Prostate gland (tissue), 2 donors: Measurements from ENCODE around the gene ROBO4. TPM values are rescaled to one million over a fixed set of nuclear protein-coding genes. Genes with fewer than 3 reads are reported as not detected.

ENCODE experiments used
- DNase-seq: peaks from one replicate; pipeline ENCODE4 v3.0.0-alpha.2; 2019; ENCODE audit warnings: low spot score
- H3K27ac ChIP-seq, 2 donors: fragments of 200-600 bp; sonication (generic); 2 replicates each; pipeline ENCODE4 v1.5.1; 2017 to 2019
- H3K27me3 ChIP-seq: fragments of 200-600 bp; sonication (generic); replicated peaks from 2 replicates; pipeline ENCODE4 v1.5.1; 2019; ENCODE audit not compliant: insufficient read depth
- H3K36me3 ChIP-seq, 2 donors: fragments of 200-600 bp; sonication (generic); 1 replicate in 1 of 2; 2 replicates in 1 of 2; pipeline versions ENCODE4 v1.5.1 to v1.8.1; 2017 to 2019
- H3K4me1 ChIP-seq: fragments of 200-600 bp; sonication (generic); replicated peaks from 2 replicates; pipeline ENCODE4 v1.5.1; 2019
- H3K4me3 ChIP-seq, 2 donors: fragments of 200-600 bp; sonication (generic); 2 replicates each; pipeline ENCODE4 v1.5.1; 2017 to 2019
- H3K9me3 ChIP-seq: fragments of 200-600 bp; sonication (generic); 2 replicates; pipeline ENCODE4 v1.5.1; 2017
- CTCF ChIP-seq, 4 experiments: fragments of 200-600 bp in 2 of 4; fragments of 450-650 bp in 2 of 4; sonication (generic) in 2 of 4; IDR thresholded peaks; 1 replicate in 3 of 4; 2 replicates in 1 of 4; pipeline ENCODE4 v1.5.1; 2016 to 2019; ENCODE audit warnings: antibody characterized with exemption in 4 of 4, mild to moderate bottlenecking in 2 of 4, moderate library complexity in 2 of 4
- POLR2A ChIP-seq: fragments of 450-650 bp; IDR thresholded peaks from one replicate; pipeline ENCODE4 v1.6.1; 2016; ENCODE audit warnings: antibody characterized with exemption, mild to moderate bottlenecking
- POLR2AphosphoS5 ChIP-seq: sonication (generic); formaldehyde crosslinking; IDR thresholded peaks from one replicate; pipeline ENCODE4 v1.6.1; 2017; ENCODE audit warnings: antibody characterized with exemption
- WGBS: methylation state at CpG from one replicate; pipeline ENCODE4 v1.1.5; 2018; 5-methylcytosine and 5-hydroxymethylcytosine counted together
- intact Hi-C: fragments of 100-400 bp; cut with DNase I; formaldehyde crosslinking; loops from one replicate; pipeline ENCODE4 v1.14.2; 2022
- total RNA-seq, 2 donors: library from RNA; depleted of rRNA; stranded (reverse); fragments of >200 nt; gene quantifications; one replicate each; pipeline ENCODE4 v1.1.0, GENCODE V29; 2016

ROBO4 gene
- total RNA-seq, 2 donors from 2014 or later = 8.5 to 22.0 TPM

GRCh38 chr11:124928942-124929665 lies 31.4 kb upstream of the ROBO4 start:
- Histone ChIP-seq H3K27ac (no peak overlapping the region), H3K9me3 (no peaks in the 10 kb centered on the region), H3K4me1 (no peaks in the 10 kb centered on the region), H3K4me3 (no peak overlapping the region), H3K36me3 (no peaks in the 10 kb centered on the region), H3K27me3 (no peaks in the 10 kb centered on the region)
- WGBS = 36% methylated on average over 4 of the region's 4 CpGs
- DNase-seq = no peak
- TF ChIP-seq POLR2A = no peak
- TF ChIP-seq CTCF (IDR thresholded peaks at IDR 0.05) = no peak
- no peak for TF ChIP-seq POLR2AphosphoS5
- intact Hi-C loops = no loop called here

DNA sequence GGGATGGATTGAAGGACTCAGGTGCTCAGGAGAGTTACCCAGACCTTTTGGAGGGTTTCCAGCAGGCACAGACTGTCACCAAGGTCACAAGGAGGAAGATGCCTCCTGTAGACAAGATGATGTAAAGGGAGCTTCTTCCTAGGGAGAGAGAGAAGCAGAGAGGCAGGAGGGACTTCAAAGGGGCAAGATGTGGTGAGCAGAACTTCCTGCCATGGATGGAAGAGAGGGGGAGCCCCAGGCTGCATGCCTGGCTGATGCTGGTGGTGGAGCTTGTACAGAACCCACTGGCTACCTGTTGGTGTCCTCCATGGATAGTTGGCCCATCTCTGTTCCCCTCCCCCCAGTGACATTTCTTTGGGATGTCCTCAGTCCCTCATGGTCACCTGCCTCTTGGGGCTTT lies 25.6 kb upstream of the ROBO4 start:
- Histone ChIP-seq H3K27me3 (no peaks in the 10 kb centered on the region), H3K36me3 (no peaks in the 10 kb centered on the region), H3K27ac (no peak overlapping the region), H3K4me3 (no peak overlapping the region), H3K9me3 (no peaks in the 10 kb centered on the region), H3K4me1 (no peaks in the 10 kb centered on the region)
- DNase-seq = no peak
- TF ChIP-seq POLR2A = no peak
- TF ChIP-seq POLR2AphosphoS5 = no peak
- TF ChIP-seq CTCF (IDR thresholded peaks at IDR 0.05) = no peak
- intact Hi-C loops = no loop called here

- 85% methylated on average over 4 of the region's 4 CpGs for WGBS
- H3K4me1 ChIP-seq = no peaks in the 10 kb centered on the region
- H3K27me3 ChIP-seq = no peaks in the 10 kb centered on the region
- H3K36me3 ChIP-seq = no peaks in the 10 kb centered on the region
- H3K4me3 ChIP-seq = no peak overlapping the region
- DNase-seq = no peak
- no peaks in the 10 kb centered on the region for H3K9me3 ChIP-seq
- no peak for TF ChIP-seq POLR2A
- TF ChIP-seq CTCF (IDR thresholded peaks at IDR 0.05) = no peak
- TF ChIP-seq POLR2AphosphoS5 = no peak
- H3K27ac ChIP-seq = no peak overlapping the region
- intact Hi-C loops = no loop called here
Observed at GRCh38 chr11:124922831-124923230, 25.2 kb upstream of the ROBO4 start.

DNA sequence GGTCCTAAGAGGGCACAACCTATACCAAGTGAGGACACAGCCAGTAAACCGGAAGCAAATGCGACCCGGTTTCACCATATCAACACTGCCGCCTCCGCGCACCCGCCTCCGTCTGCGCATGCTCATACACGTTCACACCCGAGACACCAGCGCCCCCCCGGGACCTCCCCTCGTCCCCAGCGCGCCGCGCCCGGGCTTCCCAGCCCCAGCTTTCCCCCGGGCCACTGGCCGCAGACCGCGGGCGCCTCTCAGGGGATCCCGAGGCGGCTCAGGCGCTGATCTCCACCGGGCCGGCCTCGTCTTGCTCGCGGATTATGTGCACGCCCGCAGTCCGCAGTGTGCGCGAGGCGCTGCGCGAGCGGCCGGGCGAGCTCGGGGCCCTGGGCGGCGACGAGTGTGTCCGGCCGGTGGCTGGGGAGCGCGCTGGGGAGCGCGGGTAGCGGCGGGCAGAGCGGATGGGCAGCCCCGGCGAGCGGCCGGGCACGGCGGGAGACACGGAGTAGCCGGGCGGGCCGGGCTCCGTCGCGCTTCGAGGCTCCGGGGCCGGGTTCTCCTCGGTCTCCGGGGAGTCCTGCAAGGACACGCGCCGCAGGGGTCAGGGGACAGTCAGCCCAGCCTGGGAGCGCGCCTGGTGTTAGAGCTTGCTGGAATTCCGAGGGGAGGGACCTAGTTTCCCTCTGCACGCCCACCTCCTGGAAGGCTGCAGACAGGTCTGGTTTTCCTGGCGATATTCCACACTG lies 23.4 kb upstream of the ROBO4 start:
- no peaks in the 10 kb centered on the region for H3K9me3 ChIP-seq
- intact Hi-C loops = no loop called here
- H3K27ac ChIP-seq = peak overlapping the region in 1 of 2 donors; percentile 35
- WGBS = 12% methylated on average over 47 of the region's 82 CpGs
- no peaks in the 10 kb centered on the region for H3K27me3 ChIP-seq
- H3K4me3 ChIP-seq = peak overlapping the region; percentile 18 to 30
- no peaks in the 10 kb centered on the region for H3K36me3 ChIP-seq
- TF ChIP-seq POLR2A (no peak), CTCF (IDR thresholded peaks at IDR 0.05) (no peak), POLR2AphosphoS5 (peak; percentile 36)
- H3K4me1 ChIP-seq = no peaks in the 10 kb centered on the region
- peak; percentile 39 for DNase-seq

DNA sequence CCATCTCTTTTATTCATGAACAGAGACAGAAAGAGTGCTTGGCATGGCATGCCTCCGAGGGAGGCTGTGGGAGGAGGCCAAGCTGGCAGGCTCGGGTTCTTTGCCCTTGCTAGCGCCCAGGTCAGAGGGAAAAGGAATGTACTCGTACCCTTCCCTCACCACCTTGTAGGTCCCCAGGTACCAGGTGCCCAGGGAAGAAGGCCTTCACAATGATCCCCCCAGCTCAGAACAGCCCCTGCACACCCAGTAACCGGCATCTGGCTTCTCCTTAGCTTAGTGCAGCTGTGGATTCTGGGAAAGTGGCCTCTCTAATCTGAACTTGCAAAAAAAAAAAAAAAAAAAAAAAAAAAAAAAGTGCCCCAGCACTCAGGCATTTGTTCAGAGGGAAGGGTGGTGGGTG lies 22.7 kb upstream of the ROBO4 start:
- H3K4me1 ChIP-seq = no peaks in the 10 kb centered on the region
- WGBS = 91% methylated on average over 5 of the region's 5 CpGs
- intact Hi-C loops = no loop called here
- H3K4me3 ChIP-seq = no peak overlapping the region
- H3K27me3 ChIP-seq = no peaks in the 10 kb centered on the region
- no peak overlapping the region for H3K27ac ChIP-seq
- H3K9me3 ChIP-seq = no peaks in the 10 kb centered on the region
- no peak for DNase-seq
- TF ChIP-seq POLR2AphosphoS5 (no peak), POLR2A (no peak)
- no peaks in the 10 kb centered on the region for H3K36me3 ChIP-seq
